Measurements from ENCODE around the gene IGF2R. TPM values are rescaled to one million over a fixed set of nuclear protein-coding genes. Genes with fewer than 3 reads are reported as not detected.
A peak's percentile ranks its signal among the peaks of the same experiment; 100 is the strongest.

IGF2R gene
- total and polyA plus RNA-seq, 2 of the 13 experiments (the other 11 are each of a cell fraction or from before 2014, with no cell fraction given) = 38.3 to 70.0 TPM

- in situ Hi-C loops (cut with HindIII; ENCODE audit: extremely low pct_ligation_motif_present, low pct_unique_long_range_greater_than_20kb) = no loop called here
- no TSS peak for BruUV-seq (replicated peaks)
- no peaks in the 10 kb centered on the region for H3K9me3 ChIP-seq (ENCODE audit: low read length)
- no peak overlapping the region for H3K4me3 ChIP-seq (replicated peaks in 1 of 3; ENCODE audit: insufficient read depth in 1 of 3, low read depth in 2 of 3, low read length in 3 of 3)
- no peak overlapping the region for H3K9ac ChIP-seq (ENCODE audit: insufficient read depth, low read depth, low read length)
- TF ChIP-seq ZNF710 (CRISPR knock-in tag; IDR thresholded peaks at IDR 0.05; ENCODE audit: borderline replicate concordance) (no peak), ZNF160 (CRISPR knock-in tag; IDR thresholded peaks at IDR 0.05) (peak; percentile 94)
- POLR2A ChIA-PET = no interaction called here
- H3K79me2 ChIP-seq (ENCODE audit: insufficient read depth, low read length) = peaks cover 97% of the 10 kb centered on the region
- no peak overlapping the region for H3K27ac ChIP-seq (ENCODE audit: extremely low read length, insufficient read depth, low read length)
- H3K27me3 ChIP-seq (ENCODE audit: control insufficient read depth in 1 of 2, insufficient read depth in 2 of 2, low read length in 2 of 2) = no peaks in the 10 kb centered on the region
- H4K20me1 ChIP-seq (ENCODE audit: insufficient read depth, low read length) = peaks cover 27% of the 10 kb centered on the region
- CTCF ChIA-PET (ENCODE audit: low intra/inter-chr PET ratio, low total read pairs) = no interaction called here
- intact Hi-C loops (cut with micrococcal nuclease; ENCODE audit: unreplicated experiment) = no loop called here
- no peak overlapping the region for H3K4me2 ChIP-seq (ENCODE audit: low read depth, low read length)
- peaks cover 79% of the 10 kb centered on the region for H3K4me1 ChIP-seq (ENCODE audit: insufficient read depth, low read length)
- DNase-seq (ENCODE audit: low spot score) (no peak), ATAC-seq (no peak), FAIRE-seq (no peak)
- H3K36me3 ChIP-seq (replicated peaks in 1 of 2; ENCODE audit: control insufficient read depth in 1 of 2, insufficient read depth in 2 of 2, low read length in 2 of 2) = peaks cover 9 to 31% of the 10 kb centered on the region in 2 experiments
- H2AFZ ChIP-seq (ENCODE audit: low read length) = no peak overlapping the region
- 96% methylated on average over 2 of the region's 2 CpGs for WGBS (ENCODE audit: low lambda C conversion rate)
Observed at GRCh38 chr6:159995405-159995804, 26.5 kb downstream of the IGF2R start.

- intact Hi-C loops (cut with micrococcal nuclease; ENCODE audit: unreplicated experiment) = no loop called here
- H3K27ac ChIP-seq (ENCODE audit: extremely low read length, insufficient read depth, low read length) = no peak overlapping the region
- ChIA-PET POLR2A (interaction anchor here (1.9 kb wide), 1 partner anchor 269 kb away, joined by 4 read pairs; the partner anchor contains the start of gene WTAP), CTCF (ENCODE audit: low intra/inter-chr PET ratio, low total read pairs) (no interaction called here)
- peaks cover 98% of the 10 kb centered on the region for H3K79me2 ChIP-seq (ENCODE audit: insufficient read depth, low read length)
- no peaks in the 10 kb centered on the region for H3K9me3 ChIP-seq (ENCODE audit: low read length)
- ATAC-seq = peak; percentile 28
- TF ChIP-seq THAP9 (CRISPR knock-in tag; IDR thresholded peaks at IDR 0.05; ENCODE audit: borderline replicate concordance) (0 out of 2 replicates have a peak, but pooled peaks have one; percentile 25), ZBTB8A (CRISPR knock-in tag; IDR thresholded peaks at IDR 0.05; ENCODE audit: borderline replicate concordance, low read depth) (no peak), PHF8 (CRISPR knock-in tag; IDR thresholded peaks at IDR 0.05) (0 out of 2 replicates have a peak, but pooled peaks have one; percentile 3), ZNF235 (CRISPR knock-in tag; IDR thresholded peaks at IDR 0.05; ENCODE audit: borderline replicate concordance) (no peak), ZNF263 (CRISPR knock-in tag; IDR thresholded peaks at IDR 0.05) (0 out of 2 replicates have a peak, but pooled peaks have one; percentile 35), ZNF367 (CRISPR knock-in tag; IDR thresholded peaks at IDR 0.05; ENCODE audit: borderline replicate concordance) (no peak), HES4 (CRISPR knock-in tag; IDR thresholded peaks at IDR 0.05; ENCODE audit: borderline replicate concordance) (no peak), ZNF563 (CRISPR knock-in tag; IDR thresholded peaks at IDR 0.05) (0 out of 2 replicates have a peak, but pooled peaks have one; percentile 41)
- FAIRE-seq = no peak
- H3K4me3 ChIP-seq (replicated peaks in 1 of 3; ENCODE audit: insufficient read depth in 1 of 3, low read depth in 2 of 3, low read length in 3 of 3) = no peak overlapping the region
- WGBS (ENCODE audit: low lambda C conversion rate) = 96% methylated on average over 5 of the region's 5 CpGs
- peaks cover 79% of the 10 kb centered on the region for H3K4me1 ChIP-seq (ENCODE audit: insufficient read depth, low read length)
- BruUV-seq (replicated peaks) = no TSS peak
- no peak overlapping the region for H3K9ac ChIP-seq (ENCODE audit: insufficient read depth, low read depth, low read length)
- no peak for DNase-seq (ENCODE audit: low spot score)
- no peak overlapping the region for H3K4me2 ChIP-seq (ENCODE audit: low read depth, low read length)
- no peak overlapping the region for H2AFZ ChIP-seq (ENCODE audit: low read length)
- peaks cover 27% of the 10 kb centered on the region for H4K20me1 ChIP-seq (ENCODE audit: insufficient read depth, low read length)
- peaks cover 9 to 32% of the 10 kb centered on the region in 2 experiments for H3K36me3 ChIP-seq (replicated peaks in 1 of 2; ENCODE audit: control insufficient read depth in 1 of 2, insufficient read depth in 2 of 2, low read length in 2 of 2)
- no peaks in the 10 kb centered on the region for H3K27me3 ChIP-seq (ENCODE audit: control insufficient read depth in 1 of 2, insufficient read depth in 2 of 2, low read length in 2 of 2)
- in situ Hi-C loops (cut with HindIII; ENCODE audit: extremely low pct_ligation_motif_present, low pct_unique_long_range_greater_than_20kb) = no loop called here
Observed at GRCh38 chr6:159996087-159996622, 27.3 kb downstream of the IGF2R start.

Data from HepG2 (cell line).